Upper lobe of left lung (tissue), 4 donors: ENCODE data around the gene GABRG3.

Experiments
- EP300 ChIP-seq, 4 donors: sonication (generic); formaldehyde crosslinking; IDR thresholded peaks; one replicate each; pipeline ENCODE4 v1.5.1; 2017; ENCODE audit warnings: antibody characterized with exemption in 4 of 4, control low read depth in 2 of 4
- POLR2A ChIP-seq, 4 donors: fragments of 450-650 bp; IDR thresholded peaks; one replicate each; pipeline ENCODE4 v1.5.1; 2016 to 2017; ENCODE audit warnings: antibody characterized with exemption in 4 of 4, mild to moderate bottlenecking in 2 of 4
- TF ChIP-seq, protein P1 (sequence below), 6 experiments: fragments of 450-650 bp in 4 of 6; fragments of 200-600 bp in 2 of 6; sonication (generic) in 2 of 6; IDR thresholded peaks; one replicate each; pipeline ENCODE4 v1.5.1; 2016 to 2019; ENCODE audit warnings: antibody characterized with exemption in 6 of 6

DNA sequence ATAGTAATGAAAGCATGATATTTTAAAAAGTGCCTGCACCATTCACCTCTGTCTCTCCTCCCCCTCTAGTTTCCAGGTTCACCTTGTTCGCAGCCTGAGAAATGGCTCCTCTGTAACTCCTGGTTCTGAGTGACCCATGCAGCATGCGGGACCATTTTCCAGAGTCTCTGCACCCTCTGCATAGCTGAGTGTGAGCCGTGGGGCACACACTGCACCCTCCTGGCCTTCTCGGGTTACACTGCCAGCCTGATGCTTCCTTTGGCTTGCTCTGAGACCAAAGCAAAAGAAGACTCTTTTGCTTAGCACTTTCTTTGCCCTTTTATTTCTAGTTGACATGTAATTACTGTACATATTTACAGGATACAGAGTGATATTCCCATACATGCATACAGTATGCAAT lies 287.3 kb downstream of the GABRG3 start:
- TF ChIP-seq, protein P1, sequence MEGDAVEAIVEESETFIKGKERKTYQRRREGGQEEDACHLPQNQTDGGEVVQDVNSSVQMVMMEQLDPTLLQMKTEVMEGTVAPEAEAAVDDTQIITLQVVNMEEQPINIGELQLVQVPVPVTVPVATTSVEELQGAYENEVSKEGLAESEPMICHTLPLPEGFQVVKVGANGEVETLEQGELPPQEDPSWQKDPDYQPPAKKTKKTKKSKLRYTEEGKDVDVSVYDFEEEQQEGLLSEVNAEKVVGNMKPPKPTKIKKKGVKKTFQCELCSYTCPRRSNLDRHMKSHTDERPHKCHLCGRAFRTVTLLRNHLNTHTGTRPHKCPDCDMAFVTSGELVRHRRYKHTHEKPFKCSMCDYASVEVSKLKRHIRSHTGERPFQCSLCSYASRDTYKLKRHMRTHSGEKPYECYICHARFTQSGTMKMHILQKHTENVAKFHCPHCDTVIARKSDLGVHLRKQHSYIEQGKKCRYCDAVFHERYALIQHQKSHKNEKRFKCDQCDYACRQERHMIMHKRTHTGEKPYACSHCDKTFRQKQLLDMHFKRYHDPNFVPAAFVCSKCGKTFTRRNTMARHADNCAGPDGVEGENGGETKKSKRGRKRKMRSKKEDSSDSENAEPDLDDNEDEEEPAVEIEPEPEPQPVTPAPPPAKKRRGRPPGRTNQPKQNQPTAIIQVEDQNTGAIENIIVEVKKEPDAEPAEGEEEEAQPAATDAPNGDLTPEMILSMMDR (IDR thresholded peaks at IDR 0.05) = no peak
- TF ChIP-seq EP300 (IDR thresholded peaks at IDR 0.05) (no peak), POLR2A (IDR thresholded peaks at IDR 0.05) (no peak)
